IPS-11a (cell line): ENCODE measurements around the gene H19.

Experiments used
- H3K4me3 ChIP-seq: one replicate; pipeline ENCODE4 v1.5.1; 2013; ENCODE audit warnings: low read depth, low read length, control low read depth

H19 gene

GRCh38 chr11:1997755-1998154, at the start of gene H19:
Gene H19, minus strand, starts transcription at chr11:1997842.
- H3K4me3 ChIP-seq: no peak within 1 kb of the TSS

GRCh38 chr11:2041963-2042362, 44.3 kb upstream of the H19 start:
- no peak overlapping the region for H3K4me3 ChIP-seq

- H3K4me3 ChIP-seq: no peak overlapping the region
Measured at GRCh38 chr11:2041153-2041552, 43.5 kb upstream of the H19 start.

GRCh38 chr11:2039198-2039759, 41.6 kb upstream of the H19 start:
- H3K4me3 ChIP-seq: no peak overlapping the region

GRCh38 chr11:2036863-2037486, 39.3 kb upstream of the H19 start:
- no peak overlapping the region for H3K4me3 ChIP-seq

GRCh38 chr11:2035382-2035781, 37.7 kb upstream of the H19 start:
- no peak overlapping the region for H3K4me3 ChIP-seq

GRCh38 chr11:2031058-2031457, 33.4 kb upstream of the H19 start:
- H3K4me3 ChIP-seq: no peak overlapping the region

- H3K4me3 ChIP-seq: no peak overlapping the region
Measured at GRCh38 chr11:2027708-2028107, 30.1 kb upstream of the H19 start.

GRCh38 chr11:2015025-2015424, 17.4 kb upstream of the H19 start:
- no peak overlapping the region for H3K4me3 ChIP-seq

GRCh38 chr11:2012440-2012839, 14.8 kb upstream of the H19 start:
- no peak overlapping the region for H3K4me3 ChIP-seq

GRCh38 chr11:2004466-2004865, 6.8 kb upstream of the H19 start:
- no peak overlapping the region for H3K4me3 ChIP-seq

- no peak overlapping the region for H3K4me3 ChIP-seq
Measured at GRCh38 chr11:2002807-2003206, 5.2 kb upstream of the H19 start.

- no peak overlapping the region for H3K4me3 ChIP-seq
Measured at GRCh38 chr11:2002042-2002776, 4.6 kb upstream of the H19 start.

- H3K4me3 ChIP-seq: no peak overlapping the region
Measured at GRCh38 chr11:1998861-1999260, 1.2 kb upstream of the H19 start.

GRCh38 chr11:1998290-1998689, 648 bp upstream of the H19 start:
- H3K4me3 ChIP-seq: no peak overlapping the region

- H3K4me3 ChIP-seq: no peak overlapping the region
Measured at GRCh38 chr11:1994121-1994520, 3.5 kb downstream of the H19 start.

GRCh38 chr11:1992111-1992510, 5.5 kb downstream of the H19 start:
- no peak overlapping the region for H3K4me3 ChIP-seq

GRCh38 chr11:1990872-1991578, 6.6 kb downstream of the H19 start:
- no peak overlapping the region for H3K4me3 ChIP-seq

GRCh38 chr11:1989953-1990352, 7.7 kb downstream of the H19 start:
- H3K4me3 ChIP-seq: no peak overlapping the region

GRCh38 chr11:1988667-1989317, 8.8 kb downstream of the H19 start:
- no peak overlapping the region for H3K4me3 ChIP-seq

- H3K4me3 ChIP-seq: no peak overlapping the region
Measured at GRCh38 chr11:1988174-1988573, 9.5 kb downstream of the H19 start.
